ENCODE measurements around the gene TGM5.

DNA sequence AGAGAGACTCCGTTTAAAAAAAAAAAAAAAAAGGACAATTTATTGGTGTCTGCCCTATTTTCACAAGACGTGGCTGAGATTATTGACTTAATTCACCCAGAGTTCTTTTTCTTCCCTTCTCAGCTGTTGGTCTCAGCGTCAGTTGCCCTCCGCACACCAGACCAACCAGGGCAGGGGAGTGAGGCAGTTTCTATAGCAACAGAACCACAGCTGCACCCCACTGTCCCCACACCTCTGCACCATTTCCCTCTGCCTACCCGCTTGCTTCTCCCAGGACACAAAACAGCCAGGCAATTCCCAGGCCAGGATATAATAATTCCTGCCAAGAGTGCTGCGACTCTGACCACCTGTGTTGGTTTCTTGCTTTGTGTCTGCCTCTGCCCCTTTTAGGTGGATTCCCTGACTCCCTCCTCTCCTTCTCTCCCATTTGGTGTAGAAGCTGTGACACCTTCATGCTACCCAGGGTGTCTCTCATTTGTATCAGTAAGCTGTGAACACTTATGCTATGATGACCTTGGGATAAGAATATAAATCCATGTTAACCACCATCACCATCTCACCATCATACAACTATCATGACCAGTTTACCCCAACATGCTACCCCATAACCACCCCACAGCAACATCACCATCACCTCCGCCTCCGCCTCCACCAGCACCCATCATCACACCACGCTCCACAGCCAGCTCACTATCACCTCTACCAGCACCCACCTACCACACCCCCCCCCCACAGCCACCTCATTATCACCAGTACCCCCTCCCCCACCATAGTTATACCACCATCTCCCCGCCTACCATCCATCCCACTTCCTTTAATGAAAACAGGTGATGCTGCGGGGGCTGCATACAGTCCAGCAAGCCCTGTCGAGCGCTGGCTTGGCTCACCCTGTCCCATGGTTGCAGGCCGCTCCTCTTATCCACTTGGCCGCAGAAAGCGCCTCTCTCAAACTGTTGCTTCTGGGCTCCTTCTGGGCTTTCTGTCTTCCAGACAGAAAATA, 46.5 kb downstream of the TGM5 start:
- TF ChIP-seq, protein P1, sequence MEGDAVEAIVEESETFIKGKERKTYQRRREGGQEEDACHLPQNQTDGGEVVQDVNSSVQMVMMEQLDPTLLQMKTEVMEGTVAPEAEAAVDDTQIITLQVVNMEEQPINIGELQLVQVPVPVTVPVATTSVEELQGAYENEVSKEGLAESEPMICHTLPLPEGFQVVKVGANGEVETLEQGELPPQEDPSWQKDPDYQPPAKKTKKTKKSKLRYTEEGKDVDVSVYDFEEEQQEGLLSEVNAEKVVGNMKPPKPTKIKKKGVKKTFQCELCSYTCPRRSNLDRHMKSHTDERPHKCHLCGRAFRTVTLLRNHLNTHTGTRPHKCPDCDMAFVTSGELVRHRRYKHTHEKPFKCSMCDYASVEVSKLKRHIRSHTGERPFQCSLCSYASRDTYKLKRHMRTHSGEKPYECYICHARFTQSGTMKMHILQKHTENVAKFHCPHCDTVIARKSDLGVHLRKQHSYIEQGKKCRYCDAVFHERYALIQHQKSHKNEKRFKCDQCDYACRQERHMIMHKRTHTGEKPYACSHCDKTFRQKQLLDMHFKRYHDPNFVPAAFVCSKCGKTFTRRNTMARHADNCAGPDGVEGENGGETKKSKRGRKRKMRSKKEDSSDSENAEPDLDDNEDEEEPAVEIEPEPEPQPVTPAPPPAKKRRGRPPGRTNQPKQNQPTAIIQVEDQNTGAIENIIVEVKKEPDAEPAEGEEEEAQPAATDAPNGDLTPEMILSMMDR (IDR thresholded peaks at IDR 0.05), result no peak
- TF ChIP-seq POLR2A (IDR thresholded peaks at IDR 0.05; ENCODE audit: low read length), result no peak
- TF ChIP-seq, protein P2, sequence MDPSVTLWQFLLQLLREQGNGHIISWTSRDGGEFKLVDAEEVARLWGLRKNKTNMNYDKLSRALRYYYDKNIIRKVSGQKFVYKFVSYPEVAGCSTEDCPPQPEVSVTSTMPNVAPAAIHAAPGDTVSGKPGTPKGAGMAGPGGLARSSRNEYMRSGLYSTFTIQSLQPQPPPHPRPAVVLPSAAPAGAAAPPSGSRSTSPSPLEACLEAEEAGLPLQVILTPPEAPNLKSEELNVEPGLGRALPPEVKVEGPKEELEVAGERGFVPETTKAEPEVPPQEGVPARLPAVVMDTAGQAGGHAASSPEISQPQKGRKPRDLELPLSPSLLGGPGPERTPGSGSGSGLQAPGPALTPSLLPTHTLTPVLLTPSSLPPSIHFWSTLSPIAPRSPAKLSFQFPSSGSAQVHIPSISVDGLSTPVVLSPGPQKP (IDR thresholded peaks at IDR 0.05; ENCODE audit: low read depth, low read length), result no peak
- TF ChIP-seq RAD21 (conservative IDR thresholded peaks at IDR 0.05 in 1 of 2, IDR thresholded peaks at IDR 0.05 in 1 of 2), result no peak
- TF ChIP-seq JUN (IDR thresholded peaks at IDR 0.05), result no peak
- no peak for TF ChIP-seq CHD2 (IDR thresholded peaks at IDR 0.05; ENCODE audit: low read length, partially characterized antibody)

All from A549 (cell line).